Activated CD4-positive, alpha-beta T cell treated with anti-CD3 and anti-CD28 coated beads, Interleukin-2, amount 50 U/mL, for 24 hours (primary cell): Measurements from ENCODE around the gene NAA60.
"Not testable (repeated sequence)": the region's sequence is repeated elsewhere in the genome, so short reads cannot be mapped to it uniquely, and the experiment has no call there.

ENCODE experiments used
- DNase-seq, 2 donors: peaks; one replicate each; pipeline ENCODE4 v3.0.0-alpha.2; 2020; ENCODE audit warnings: low read depth in 1 of 2, low spot score in 1 of 2

Gene NAA60

DNA sequence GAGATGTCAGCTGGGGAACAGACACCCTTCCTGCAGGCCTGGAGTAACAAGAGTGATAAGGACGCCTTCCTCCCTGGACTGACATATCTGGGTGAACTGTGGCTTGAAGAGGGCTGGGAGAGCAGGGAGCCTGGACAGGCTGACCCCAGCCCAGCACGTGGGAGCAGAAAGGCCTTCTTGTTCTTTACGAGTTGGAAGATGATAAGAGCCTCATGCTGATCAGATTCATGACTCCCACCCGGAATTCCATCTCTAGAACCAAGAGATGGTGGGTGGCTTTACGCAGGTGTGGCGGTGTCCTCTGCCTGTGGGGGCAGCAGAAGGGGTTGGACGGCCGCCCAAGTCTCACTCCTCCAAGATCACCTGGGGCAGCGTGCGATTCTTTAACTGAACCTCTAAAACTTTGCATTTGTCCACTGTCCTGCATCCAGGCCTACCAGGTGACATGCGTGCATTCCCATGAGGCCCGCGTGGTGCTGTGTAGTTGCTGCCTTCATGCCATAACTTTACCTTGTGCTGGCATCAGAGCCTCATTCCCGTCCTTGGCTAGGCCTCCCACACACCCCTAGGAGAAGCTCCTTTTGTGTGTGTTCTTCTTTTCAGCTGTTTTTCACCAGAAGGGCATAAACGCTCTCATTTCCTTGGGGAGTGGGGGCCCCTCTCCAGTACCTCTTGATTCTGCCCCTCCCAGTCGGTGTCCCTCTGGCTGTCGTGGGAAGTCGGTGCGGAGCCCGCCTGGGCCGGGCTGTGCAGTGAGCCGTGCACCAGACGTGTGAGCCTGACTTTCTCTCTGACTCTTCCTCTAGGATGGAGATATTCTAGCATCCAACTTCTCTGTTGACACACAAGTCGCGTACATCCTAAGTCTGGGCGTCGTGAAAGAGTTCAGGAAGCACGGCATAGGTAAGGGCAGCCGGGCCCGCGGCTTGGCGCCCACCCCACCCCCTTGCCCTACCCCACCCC, 38.5 kb downstream of the NAA60 start:
- no peak for DNase-seq

DNA sequence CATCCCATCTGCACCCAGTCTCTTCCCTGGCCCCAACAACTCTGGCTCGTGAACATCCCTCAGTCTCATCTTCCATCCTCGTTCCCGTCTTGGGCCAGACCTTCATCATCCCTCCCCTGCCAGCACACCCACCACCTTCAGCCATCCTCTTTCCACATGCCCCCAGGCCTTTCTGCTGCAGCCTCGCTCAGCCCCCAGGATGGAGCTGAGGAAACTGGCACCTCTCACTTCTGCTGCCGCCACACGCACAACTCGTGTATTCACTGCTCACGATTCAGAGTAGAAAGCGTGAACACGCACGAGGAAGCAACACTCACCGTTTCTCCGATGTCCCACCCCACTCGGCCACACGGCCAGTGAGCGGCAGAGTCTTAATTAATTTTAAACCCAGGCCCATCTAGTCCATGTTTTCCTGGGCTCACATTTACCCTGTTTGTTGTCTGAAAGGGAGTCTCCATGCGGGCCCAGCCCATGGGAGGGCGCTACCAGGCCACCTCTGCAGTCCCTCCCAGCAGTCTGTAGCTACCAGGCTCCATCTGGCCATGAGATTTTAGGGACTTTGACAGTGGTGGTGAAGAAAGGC, 39.3 kb downstream of the NAA60 start:
- no peak for DNase-seq

DNA sequence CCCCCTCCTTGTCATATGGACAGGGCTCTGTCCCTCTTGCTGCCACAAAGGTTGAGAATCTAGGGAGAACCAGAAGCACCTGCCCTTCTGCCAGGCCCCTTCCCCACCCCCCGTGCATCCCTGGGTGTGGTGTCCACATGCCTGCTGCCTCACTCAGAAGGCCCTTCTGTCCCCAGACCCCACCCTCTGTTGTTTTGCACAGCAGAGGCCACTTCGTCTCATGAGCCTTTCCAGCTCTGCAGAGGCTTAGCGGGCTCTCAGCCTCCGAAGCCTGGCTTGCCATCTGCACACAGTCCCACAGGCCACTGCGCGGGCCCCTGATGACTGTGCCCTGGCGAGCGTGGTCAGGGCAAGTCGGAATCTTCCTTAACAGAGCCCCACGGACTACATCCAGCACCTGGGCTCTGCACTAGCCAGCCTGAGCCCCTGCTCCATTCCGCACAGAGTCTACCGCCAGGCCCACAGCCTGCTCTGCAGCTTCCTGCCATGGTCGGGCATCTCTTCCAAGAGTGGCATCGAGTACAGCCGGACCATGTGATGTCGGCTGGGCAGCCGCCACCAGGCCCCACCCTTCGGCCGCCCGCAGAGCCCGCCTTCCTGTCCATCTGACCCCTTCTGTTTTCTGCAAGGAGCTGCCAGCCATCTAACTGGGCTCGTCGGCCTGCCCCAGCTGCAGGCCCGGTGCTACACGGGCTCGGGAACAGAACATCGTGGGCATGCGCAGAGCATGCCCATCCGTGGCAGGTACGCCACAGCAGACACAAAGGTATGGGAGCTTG, 41.0 kb downstream of the NAA60 start:
- no peak for DNase-seq

DNA sequence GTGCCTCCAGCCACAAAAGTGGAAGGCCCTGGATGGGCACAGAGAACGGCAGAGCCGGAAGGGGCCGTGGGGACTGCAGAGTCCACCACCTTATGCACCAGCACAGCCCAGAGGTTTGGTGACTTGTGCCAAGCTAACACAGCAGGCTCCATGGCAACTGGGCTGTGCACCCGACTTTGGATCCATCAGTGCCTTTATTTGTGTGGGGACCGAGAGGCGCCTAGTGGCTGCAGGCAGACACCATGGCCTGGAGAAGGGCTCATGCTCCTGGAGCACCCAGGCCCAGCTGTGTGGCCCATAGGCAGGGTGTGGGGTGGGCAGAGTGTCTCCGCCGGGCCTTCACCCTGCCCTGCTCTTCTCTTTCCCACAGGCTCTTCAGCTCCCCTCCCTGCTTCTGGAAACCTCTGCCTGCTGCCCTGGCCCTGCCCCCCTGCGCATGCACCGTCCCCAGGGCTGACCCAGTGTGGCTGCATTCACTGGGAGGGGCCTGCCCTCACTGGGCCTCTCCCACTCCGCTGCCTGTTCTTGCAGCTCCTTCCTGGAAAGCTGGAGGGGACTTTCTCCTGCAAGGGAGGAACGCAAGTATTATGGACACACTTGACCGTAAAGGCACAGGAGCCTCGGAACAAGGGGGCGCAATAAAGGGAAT, 41.7 kb downstream of the NAA60 start:
- no peak for DNase-seq

DNA sequence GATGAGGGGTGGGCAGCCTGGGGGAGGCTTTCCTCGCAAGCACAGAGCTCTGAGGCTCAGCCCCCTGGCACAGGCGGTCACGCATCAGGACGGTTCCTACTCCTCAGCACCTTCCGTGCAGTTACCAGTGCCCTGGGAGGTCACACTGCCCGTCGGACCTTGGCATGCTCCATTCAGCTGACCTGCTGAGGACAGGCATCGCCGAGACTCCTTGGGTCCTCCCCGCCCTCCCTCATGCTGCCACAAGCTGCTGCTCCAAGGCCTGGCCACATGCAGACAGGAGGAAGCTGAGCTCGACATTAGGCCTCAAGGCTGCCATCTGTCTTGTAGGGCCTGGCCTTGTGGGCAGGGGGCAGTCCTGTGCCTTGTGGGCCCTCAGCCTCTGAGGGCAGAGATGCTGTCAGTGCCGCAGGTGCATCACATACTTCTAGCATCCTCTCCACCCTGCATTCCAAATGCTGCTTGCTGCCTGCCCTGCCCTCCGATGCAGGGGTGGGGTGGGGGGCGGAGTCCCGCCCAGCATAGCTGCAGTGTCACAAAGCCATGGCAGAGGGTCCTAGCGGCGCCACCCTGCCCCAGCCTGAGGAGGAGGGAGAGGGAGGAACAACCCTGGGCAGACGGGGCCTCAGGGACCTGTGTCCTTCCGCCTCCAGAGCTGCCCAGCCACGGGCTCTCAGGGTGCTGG, 42.5 kb downstream of the NAA60 start:
- DNase-seq: no peak

DNA sequence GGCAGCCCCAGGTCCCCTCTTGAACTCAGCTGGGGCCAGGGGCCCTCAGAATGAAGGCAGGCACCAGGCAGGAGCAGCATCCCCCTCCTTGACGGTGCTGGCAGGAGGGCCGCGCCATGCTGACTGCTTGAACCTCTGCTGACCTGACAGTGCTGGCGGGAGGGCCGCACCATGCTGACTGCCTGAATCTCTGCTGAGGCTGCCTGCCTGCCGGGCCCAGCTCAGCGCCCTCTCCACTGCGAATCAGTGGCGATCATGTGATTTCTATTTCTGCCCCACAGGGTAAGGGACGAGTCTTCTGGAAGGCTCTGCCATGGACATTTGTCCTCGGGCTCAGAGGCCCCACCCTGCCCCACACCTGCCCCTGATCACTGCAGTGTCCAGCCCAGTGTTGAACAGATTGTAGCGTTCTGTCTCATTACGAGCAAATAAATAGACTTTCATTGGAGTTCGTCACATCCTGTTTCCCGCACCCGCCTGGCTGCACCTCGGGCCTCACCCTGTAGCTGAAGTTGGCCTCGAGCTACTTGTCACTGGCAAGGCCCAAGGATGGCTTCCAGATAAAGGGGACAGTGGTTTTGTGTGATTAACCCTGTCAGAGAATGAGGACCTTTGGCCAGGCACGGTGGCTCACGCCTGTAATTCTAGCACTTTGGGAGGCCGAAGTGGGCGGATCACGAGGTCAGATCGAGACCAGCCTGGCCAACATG, 43.2 kb downstream of the NAA60 start:
- no peak for DNase-seq

DNA sequence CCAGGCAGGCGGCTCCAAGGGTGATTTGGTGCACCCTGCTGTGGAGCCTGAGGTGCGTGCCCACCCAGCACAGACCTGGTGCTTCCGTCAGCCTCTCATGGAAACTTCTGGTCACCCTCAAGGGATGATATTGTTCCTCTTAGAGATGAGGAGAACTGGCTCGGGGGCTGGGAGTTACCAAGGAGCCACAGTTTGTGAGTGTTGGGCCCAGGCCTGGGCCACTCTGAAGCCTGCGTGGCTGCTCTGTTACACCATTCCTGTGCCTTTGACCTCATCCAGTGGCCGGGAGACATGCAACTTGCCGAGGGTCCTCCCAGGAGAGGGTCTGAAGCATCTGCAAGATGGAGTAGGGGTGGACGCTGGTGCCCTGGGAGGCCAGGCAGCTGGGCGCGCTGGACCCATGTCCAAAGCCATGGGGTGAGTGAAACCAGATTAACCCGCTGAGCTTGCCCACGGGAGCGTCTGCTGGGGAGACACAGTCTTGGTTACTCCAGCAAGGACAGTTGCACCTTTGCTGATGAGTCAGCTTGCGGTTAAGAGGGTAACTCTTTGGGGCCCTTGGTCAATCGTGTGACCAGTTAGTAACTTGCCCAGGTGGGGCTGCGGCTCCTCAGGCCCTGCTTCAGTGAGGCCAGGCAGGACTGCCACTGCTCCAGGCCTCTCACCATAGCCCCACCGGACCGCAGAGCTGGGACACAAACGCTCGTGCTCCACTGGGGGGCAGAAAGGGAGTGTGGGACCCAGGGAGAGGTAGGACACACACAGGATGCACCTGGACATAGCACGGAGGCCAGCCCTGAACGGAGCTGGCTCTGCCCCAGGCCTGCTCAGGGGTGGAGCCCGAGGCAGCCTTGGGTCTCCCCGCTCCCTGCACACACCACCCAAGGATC, 44.3 kb downstream of the NAA60 start:
- no peak for DNase-seq

DNA sequence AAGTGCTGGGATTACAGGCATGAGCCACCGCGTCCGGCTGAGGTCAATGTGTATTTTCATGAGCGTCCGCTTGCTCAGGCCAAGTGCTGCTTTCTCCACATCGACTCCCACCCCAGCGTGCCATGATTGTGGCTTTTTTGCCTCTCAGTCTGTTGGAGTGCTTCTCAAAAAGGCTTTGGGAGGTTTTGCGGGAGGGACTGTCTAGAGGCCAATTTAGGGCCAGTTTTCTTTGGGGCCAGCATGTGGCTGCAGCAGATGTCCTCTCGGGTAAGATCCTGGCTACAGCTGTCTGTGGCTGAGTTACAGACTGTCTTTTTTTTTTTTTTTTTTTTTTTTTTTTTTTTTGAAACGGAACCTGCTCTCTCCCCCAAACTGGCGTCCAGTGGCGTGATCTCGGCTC, 45.3 kb downstream of the NAA60 start:
- no peak for DNase-seq

DNA sequence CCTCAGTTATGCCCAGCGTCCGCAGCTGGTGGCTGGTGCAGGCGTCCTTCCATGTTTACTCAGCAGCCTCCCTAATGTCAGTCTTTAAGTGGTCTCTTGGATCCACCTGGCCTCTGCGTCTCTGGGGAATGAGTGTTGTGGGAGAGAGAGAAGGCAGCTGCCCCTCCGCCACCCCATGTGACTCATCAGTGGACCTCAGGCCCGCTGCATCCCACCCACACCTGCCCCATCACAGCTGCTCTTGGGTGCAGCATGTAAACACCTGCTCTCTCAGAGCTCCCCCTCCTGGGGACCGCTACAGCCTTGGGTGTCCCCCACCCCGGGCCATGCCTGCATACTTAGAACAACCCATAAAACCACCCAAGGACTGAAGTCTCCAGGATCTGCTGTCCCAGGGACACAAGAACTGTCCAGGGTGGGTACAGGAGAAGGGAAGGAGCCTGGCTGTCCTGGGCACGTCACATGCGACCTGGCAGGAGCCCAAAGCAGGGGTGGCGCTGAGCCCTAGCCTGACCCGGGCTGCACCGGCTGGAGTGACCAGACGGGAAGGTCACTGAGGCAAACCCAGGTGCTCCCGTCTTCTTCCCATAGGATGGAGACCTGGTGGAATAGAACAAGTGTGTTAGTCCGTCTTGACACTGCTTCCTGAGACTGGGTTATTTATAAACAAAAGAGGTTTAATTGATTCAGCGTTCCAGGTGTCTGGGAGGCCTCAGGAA, 47.6 kb downstream of the NAA60 start:
- DNase-seq: no peak

DNA sequence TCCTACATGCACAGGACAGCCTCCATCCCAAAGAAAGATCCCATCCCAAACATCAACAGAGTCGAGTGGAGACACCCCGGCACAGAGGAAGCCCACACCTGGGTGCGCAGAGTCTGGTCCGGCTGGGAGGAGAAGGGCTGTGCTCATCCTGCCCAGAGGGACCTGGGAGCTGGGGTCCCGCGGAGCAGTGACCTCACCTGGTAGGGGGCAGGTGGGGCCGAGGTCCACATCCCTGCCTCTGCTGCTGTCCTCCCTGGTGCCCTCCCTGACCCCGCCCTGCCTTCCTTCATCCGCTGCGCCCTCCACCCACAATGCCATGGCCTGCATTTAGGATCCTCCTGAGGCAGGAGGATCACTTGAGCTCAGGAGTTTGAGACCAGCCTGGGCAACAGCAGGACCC, 48.9 kb downstream of the NAA60 start:
- DNase-seq: no peak

DNA sequence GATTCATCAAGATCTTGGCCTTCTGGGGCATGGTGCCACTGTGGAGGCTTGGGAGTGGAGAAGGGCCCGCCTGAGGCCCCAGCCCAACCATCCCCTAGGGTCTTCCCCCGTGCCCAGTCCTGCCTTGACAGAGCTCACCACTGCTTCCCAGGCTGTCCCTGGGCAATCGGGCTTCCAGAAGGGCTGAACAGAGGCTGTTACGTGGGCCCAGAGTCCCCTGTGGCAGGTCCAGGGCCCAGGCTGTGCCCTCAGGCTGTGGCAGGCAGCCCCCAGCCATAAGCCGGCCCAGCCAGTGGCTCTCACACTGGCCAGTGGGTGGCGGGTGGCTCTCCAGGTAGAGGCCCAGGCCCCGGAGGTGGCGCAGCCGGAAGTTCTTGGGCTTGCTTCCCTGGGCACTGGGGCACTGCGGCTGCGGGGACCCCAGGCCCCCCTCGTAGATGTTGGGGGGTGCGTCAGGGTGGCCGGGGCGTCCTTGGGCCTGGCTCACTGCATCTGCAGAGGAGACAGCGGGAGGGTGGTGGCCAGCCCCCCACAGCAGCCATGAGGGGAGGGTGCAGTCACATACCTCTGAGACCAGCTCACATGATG, 51.0 kb downstream of the NAA60 start:
- DNase-seq: no peak

DNA sequence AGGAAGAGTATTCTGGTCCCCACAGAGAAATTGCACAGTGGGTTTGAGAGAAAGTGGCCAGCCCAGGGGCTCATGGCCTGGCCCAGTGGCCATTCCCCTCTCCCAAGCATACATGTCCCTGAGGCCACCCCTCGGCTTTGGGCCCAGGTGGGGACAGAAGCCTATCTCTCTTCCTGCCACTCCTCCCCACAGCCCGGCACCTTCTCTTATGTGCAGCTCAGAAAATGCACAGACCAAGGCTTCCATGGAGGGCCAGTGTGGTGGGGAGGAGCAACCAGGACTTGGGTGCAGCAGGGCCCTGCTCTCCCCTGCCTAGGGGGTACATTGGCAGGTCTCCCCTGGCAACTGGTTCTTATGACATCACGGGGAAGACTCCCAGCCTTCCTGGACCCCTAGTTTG, 51.7 kb downstream of the NAA60 start, which contains the start of gene C16orf90:
Gene C16orf90, minus strand, starts transcription at position 314 of the 400 bp plus-strand sequence. Its CDS starts 68 bp downstream, at position 246.
- no peak for DNase-seq

DNA sequence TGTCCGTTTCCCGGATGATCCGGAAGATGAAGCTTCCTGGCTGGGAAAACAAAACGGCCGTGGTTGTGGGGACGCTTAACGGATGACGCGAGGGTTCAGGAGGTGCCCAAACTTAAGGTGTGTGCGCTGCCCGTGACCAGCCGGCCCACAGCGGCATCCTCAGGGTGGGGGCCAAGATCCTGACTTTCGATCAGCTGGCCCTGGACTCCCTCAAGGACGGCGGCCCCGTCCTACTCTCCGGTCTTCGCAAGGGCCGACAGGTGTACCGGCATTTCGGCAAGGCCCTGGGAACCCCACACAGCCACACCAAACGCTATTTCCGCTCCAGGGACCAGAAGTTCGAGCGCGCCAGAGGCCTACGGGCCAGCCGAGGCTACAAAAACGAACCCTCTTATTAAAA, 52.9 kb downstream of the NAA60 start:
- DNase-seq: no peak

DNA sequence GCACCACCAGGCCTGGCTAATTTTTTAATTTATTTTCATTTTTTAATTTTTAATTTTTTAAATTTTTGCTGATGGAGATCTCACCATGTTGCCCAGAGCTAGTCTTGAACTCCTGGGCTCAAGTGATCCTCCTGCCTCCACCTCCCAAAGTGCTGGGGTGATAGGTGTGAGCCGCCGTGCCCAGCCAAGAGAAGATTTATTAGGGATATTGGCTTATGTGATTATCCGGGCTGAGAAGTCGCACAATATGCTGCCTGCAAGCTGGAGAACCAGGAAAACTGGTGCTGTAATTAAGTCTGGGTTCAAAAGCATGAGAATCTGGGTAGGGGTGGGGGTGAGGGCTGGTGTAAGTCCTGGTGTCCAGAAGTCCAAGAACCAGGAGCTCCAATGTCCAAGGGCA, 54.3 kb downstream of the NAA60 start:
- DNase-seq: no peak

DNA sequence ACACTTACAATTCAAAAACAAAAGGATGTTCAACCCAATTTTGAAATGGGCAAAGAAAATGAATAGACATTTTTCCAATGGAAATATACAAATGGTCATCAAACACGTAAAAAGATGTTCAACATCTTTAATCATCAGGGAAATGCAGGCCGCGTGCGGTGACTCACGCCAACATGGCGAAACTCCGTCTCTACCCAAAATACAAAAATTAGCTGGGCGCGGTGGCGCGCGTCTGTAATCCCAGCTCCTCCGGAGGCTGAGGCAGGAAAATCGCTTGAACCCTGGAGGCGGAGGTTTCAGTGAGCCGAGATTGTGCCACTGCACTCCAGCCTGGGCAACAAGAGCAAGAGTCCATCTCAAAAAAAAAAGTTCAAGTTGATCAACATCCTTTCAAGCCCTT, 55.5 kb downstream of the NAA60 start:
- no peak for DNase-seq

DNA sequence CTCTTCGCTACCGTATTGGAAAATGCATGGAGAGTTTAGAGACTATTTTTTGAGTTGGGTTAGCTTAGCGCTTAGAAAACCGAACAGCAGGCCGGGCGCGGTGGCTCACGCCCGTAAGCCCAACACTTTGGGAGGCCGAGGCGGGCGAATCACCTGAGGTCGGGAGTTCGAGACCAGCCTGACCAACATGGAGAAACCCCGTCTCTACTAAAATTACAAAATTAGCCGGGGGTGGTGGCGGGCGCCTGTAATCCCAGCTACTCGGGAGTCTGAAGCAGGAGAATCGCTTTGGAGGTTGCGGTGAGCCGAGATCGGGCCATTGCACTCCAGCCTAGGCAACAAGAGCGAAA, 57.9 kb downstream of the NAA60 start:
- DNase-seq: not testable (repeated sequence)

DNA sequence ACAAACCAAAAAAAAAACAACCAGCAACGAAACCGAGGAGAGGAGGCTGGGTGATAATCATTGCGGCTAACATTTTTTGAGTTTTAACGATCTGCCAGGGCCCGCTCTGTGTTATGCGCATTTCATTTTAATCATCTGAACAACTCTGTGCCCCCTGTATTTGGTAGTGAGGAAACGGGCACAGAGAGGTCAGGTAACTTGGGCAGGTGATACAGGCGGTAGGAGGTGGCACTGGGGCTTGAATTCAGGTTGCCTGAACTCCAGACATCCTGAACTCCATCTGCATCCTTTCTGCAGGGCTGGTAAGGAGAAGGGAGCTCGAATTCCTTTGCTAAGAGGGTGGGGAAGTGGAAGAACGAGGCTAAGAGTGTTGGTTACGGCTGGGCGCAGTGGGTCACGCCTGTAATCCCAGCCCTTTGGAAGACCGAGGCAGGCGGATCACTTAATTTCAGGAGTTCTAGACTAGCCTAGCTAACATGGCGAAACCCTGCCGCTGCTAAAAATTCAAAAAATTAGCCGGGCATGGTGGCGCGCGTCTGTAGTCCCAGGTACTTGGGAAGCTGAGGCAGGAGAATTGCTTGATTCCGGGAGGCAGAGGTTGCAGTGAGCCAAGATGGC, 58.4 kb downstream of the NAA60 start:
- no peak for DNase-seq

DNA sequence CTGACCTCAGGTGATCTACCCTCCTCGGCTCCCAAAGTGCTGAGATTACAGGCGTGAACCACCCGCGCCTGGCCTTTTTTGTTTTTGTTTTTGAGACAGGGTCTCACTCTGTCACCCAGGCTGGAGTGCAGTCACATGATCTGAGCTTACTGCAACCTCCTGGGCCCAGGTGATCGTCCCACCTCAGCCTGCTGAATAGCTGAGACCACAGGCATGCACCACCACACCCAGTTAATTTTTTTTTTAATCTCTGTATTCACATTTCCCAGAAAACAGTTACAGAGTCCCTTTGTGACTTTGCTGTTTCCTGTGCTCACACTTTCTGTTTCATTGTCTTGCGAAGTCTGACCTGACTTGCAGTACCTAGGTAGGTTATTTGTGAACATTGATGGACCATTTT, 60.0 kb downstream of the NAA60 start:
- DNase-seq: no peak
